SW 1271 (cell line): ENCODE measurements around the gene GREM1.

ENCODE experiments used
- DNase-seq, 2 experiments: peaks; one replicate each; lab custom pipeline; 2025; lab: John Stamatoyannopoulos, UW

Gene GREM1

GRCh38 chr15:32694222-32694983, 23.4 kb upstream of the GREM1 start:
- no peak for DNase-seq

GRCh38 chr15:32698773-32699390, 18.9 kb upstream of the GREM1 start:
- no peak for DNase-seq

- DNase-seq = no peak
Observed at GRCh38 chr15:32700501-32701150, 17.2 kb upstream of the GREM1 start.

DNA sequence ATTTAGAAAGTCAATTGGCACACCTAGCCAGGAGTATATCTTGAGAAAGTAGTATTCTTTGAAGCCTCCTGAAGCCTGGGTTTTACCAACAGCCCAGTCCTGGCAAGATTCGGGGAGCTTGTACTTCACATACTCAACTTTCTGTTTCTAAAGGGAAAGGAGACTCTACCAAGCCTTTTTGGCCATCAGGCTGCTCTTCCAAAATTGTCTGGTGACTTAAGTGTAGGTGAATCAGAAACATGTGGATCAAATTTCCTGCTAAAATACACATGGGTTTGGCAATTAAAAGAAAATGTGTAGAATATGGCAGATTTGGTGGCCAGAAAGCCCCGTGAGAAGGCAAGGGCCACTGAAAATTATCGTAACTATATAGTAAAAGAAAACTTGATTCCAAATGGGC, 15.9 kb upstream of the GREM1 start:
- DNase-seq = no peak

DNA sequence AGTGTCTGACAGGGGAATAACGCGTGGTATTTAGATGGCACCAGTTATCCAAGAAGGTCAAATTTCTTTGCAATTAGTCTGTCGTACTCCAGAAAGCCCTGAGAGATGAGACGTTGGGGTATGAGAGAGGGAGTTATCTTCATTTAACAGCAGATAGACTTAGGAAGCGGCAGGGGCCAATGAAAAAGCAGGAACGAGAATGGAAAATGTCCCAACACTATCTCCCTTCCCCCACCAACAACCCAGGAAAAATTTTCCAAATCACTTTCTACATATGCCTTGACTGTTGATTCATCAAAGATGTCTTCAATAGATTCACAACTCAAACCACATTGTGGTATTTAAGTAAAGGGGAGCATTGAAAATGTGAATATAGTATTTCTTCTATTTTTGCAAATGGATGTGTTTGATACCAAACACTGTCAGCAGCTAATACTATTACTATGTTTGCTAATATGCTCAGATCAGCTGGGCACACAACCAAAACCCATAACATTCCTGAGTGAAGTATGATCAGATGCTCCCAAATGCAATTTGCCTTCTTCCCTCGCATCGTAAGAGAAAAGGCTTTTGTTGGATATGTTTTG, 13.3 kb upstream of the GREM1 start:
- no peak for DNase-seq

GRCh38 chr15:32705446-32705845, 12.4 kb upstream of the GREM1 start:
- no peak for DNase-seq

- no peak for DNase-seq
Observed at GRCh38 chr15:32706704-32707103, 11.1 kb upstream of the GREM1 start.

GRCh38 chr15:32707436-32707835, 10.4 kb upstream of the GREM1 start:
- no peak for DNase-seq

- DNase-seq = no peak
Observed at GRCh38 chr15:32709295-32710033, 8.3 kb upstream of the GREM1 start.

- DNase-seq = no peak
Observed at GRCh38 chr15:32715276-32715675, 2.5 kb upstream of the GREM1 start.

DNA sequence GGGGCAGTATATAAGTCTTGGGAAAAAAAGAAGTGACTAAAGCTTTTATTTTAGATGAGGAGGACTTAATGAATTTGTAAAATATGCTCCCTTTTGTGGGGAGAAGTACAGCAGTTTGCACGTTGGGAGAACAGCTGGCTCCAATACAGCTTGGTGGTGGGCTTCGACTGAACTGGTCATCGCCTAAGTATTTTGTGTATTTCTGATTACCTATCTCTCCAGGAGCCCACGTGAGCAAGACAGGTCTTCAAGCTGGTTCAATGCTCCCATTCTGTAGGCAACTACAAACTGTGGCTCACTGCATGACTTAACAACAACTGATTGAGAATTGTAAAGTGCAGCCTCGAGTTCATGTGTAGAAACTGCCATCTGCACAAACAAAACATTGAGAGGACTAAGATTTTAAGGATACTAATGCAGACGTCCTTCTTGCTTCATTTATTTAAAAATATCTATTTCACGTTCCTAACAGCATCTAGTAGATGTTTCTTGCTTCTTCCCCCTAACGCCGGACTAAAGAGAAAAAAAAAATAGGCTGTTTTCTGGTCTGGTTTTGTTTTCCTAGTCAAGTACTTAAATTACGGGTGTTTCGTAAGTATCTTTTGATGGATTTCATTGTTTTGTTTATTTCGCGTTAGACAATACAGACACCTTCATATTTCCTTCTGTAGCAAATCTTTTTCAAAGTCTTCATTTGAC, 1.4 kb upstream of the GREM1 start:
- no peak for DNase-seq

DNA sequence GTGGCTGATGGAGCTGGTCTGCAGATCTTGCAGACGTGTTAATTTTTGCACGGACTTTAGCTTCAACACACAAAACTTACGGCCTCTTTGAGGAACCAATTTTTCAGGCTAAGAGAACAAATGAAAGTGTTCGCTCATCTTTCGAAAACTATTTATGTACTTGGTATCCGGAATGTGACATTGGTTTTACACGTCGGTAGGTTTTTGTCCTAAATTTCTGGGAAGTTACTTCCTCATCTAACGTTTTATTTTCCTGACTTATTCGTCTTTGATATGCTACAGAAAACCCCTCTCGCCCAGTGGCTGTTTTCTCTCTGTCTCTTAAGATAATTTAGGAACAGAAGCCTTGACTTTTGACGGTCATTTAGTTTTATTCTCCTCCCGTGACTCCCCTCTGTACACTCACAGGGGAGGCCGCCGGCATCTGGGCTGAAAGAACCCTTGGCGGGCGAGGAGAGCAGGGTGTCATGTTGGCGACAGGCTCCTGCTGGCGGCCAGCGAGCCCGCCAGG, 834 bp upstream of the GREM1 start:
- no peak for DNase-seq

DNA sequence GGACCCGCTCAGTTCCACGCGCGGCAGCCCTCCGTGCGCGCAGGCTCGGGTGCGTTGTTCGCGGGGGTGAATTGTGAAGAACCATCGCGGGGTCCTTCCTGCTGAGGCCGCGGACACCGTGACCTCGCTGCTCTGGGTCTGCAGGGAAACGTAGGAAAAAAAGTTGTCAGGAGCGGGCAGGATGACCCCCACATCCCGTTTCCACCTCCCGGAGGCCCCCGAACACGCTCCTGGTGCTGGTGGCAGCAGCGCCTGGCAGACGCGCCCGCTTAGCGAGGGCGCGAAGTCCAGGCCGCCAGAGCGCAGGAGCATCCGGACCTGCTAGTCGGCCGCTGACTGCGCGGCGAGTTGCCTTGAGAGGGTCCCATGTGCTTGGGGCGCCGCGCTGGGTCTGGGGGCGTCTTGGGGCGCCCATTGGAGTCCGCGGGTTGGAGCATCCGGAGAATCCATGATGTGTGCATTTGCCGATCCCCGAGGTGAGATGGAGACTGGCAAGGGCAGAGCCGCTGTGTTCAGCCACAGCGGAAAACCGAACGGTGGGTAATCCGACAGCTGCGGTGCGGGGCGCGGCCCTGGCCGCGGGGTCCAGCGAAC, 520 bp downstream of the GREM1 start:
- DNase-seq = no peak

DNA sequence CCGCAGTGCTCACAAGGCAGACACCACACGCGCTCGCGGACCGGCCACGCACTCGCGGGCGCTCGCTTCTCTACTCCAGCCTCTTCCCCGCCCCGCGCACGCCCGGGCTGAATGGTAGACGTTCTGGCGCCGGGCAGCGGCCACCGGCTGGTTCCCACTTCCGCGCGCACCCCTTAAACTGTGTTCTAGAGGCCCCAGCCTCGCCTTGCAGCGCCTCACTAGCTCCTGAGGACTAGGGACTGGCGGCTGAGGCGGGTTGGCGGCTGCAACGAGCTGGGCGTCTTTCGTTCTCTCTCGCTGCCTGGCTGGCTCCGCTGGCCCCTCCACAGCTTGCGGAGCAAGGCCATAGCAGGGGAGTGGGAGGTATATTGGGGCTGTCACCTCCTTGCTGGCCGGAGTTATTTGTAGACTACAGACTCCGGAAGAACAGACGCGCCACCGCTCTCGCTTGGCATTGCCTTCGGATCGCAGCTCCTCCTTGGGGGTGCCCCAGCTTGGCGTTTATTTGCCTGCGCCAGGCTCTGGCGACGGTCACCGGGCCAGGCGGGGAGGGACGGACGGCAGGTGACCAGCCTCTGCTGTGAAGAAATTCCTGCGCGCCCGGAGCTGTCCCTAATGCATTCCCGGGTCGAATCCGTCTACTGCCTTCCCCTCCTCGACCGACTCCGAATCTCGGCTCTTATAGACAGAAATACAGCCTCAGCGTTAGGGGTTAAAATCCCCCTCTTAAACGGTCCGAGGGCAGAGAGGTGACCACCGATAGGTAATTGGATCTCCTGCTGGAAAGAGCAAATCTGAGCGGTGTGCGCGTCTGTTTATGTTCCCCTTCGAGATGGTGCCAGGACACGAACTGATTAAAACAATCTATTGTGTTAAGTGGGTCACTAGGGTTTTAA, 1.3 kb downstream of the GREM1 start:
- DNase-seq = no peak

DNA sequence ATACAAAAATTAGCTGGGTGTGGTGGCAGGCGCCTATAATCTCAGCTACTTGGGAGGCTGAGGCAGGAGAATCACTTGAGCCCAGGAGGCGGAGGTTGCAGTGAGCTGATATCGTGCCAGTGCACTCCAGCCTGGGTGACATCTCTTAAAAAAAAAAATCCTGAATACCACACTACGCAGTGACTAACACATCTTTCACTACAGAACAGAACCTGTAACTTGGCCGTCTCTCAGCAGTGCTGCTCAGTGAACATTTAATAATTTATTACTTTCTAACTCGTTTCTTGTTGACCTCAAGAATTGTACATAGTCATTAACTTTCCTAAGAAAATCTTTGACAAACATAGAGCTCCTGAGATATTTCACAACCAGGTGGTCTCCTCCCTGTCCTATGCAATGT, 3.8 kb downstream of the GREM1 start:
- no peak for DNase-seq

- no peak for DNase-seq
Observed at GRCh38 chr15:32722136-32722535, 4.3 kb downstream of the GREM1 start.

GRCh38 chr15:32723171-32723948, 5.6 kb downstream of the GREM1 start:
- no peak for DNase-seq

DNA sequence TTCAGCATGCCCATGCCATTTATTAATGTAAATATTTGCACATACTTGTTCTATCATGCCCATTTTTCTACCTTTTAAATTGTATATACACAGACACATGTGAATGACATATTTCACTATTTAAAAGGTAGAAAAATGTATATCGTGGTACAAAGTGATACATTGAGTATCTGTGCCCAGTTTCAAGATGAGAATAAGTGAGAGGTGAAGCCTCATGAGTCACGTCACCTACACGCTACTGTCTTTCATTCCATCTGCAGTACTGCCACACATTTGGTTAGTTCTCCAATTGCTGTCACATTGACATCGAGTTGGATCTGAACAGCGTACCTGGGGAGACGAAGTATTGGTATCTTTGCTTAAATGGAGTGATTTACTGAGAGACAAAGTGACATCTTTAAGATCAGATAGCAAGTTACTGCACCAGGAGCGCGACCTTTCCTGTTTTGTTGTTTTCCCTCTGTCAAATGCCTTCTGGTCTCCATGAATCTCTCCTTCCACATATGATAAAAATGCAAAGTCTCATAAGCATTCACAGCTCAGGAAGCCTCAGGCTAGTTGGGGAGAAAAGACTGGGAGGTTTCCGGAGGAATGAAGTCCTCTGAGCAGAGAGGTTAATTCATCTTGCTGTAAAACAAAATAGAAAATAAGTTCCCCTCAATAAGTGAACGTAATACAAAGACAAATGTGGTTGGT, 12.0 kb downstream of the GREM1 start:
- DNase-seq = no peak
